Fibroblast of lung (primary cell): ENCODE measurements around the gene TCERG1. TPM values are rescaled to one million over a fixed set of nuclear protein-coding genes. Genes with fewer than 3 reads are reported as not detected.

Source experiments
- DNase-seq, 2 donors: peaks; one replicate each; pipeline versions ENCODE4 v3.0.0 to v3.0.0-alpha.2; 2010; ENCODE audit warnings: low read depth in 2 of 2
- H2AFZ ChIP-seq: 2 replicates; pipeline ENCODE4 v1.5.1; 2012; ENCODE audit warnings: low read length, control low read depth, inconsistent platforms
- H3K27ac ChIP-seq: 2 replicates; pipeline ENCODE4 v1.5.1; 2011; ENCODE audit warnings: low read length, control low read depth; ENCODE audit not compliant: insufficient read depth
- H3K27me3 ChIP-seq: 2 replicates; pipeline ENCODE4 v1.5.1; 2011; ENCODE audit warnings: mild to moderate bottlenecking, low read length; ENCODE audit not compliant: control insufficient read depth, insufficient read depth
- H3K36me3 ChIP-seq: 2 replicates; pipeline ENCODE4 v1.5.1; 2011; ENCODE audit warnings: low read length; ENCODE audit not compliant: control insufficient read depth, insufficient read depth
- H3K4me1 ChIP-seq: 2 replicates; pipeline ENCODE4 v1.5.1; 2011; ENCODE audit warnings: low read length; ENCODE audit not compliant: control insufficient read depth, insufficient read depth; ENCODE audit errors: extremely low read depth
- H3K4me2 ChIP-seq: 2 replicates; pipeline ENCODE4 v1.5.1; 2011; ENCODE audit warnings: low read length, control low read depth; ENCODE audit not compliant: insufficient read depth; ENCODE audit errors: extremely low read depth
- H3K4me3 ChIP-seq, 4 experiments: fragments of 200-600 bp in 1 of 4; sonication (generic) in 1 of 4; replicated peaks in 1 of 4; 2 replicates each; pipeline ENCODE4 v1.5.1; 2011 to 2016; ENCODE audit warnings: low read length in 4 of 4, low read depth in 3 of 4, mild to moderate bottlenecking in 3 of 4, control low read depth in 2 of 4, inconsistent platforms in 1 of 4, mixed read lengths in 1 of 4; ENCODE audit not compliant: insufficient read depth in 1 of 4; ENCODE audit errors: control extremely low read depth in 1 of 4
- H3K79me2 ChIP-seq: 2 replicates; pipeline ENCODE4 v1.5.1; 2012; ENCODE audit warnings: mild to moderate bottlenecking, low read length, inconsistent platforms; ENCODE audit not compliant: control insufficient read depth, insufficient read depth
- H3K9ac ChIP-seq: 2 replicates; pipeline ENCODE4 v1.5.1; 2011; ENCODE audit warnings: mild to moderate bottlenecking, low read length, control low read depth; ENCODE audit not compliant: insufficient read depth
- H3K9me3 ChIP-seq: 2 replicates; pipeline ENCODE4 v1.5.1; 2012; ENCODE audit warnings: low read depth, low read length; ENCODE audit not compliant: control insufficient read depth, insufficient read depth
- H4K20me1 ChIP-seq: 2 replicates; pipeline ENCODE4 v1.5.1; 2011; ENCODE audit warnings: low read length; ENCODE audit not compliant: control insufficient read depth, insufficient read depth; ENCODE audit errors: extremely low read depth
- EZH2 ChIP-seq: IDR thresholded peaks from 2 replicates; pipeline ENCODE4 v1.5.1; 2012; ENCODE audit warnings: low read length, control low read depth, mild to moderate bottlenecking; ENCODE audit errors: missing control alignments
- polyA plus RNA-seq, 2 donors: library from polyadenylated mRNA; depleted of rRNA in 1 of 2; stranded (reverse) in 1 of 2; unstranded in 1 of 2; fragments of >200 nt; gene quantifications; 2 replicates each; pipeline ENCODE4 v1.2.1, GENCODE V29; 2011 to 2012; ENCODE audit warnings: missing spikeins in 1 of 2
- total RNA-seq: library from RNA; depleted of rRNA; stranded (reverse); fragments of >200 nt; gene quantifications from 2 replicates; pipeline ENCODE4 v1.2.1, GENCODE V29; 2014
- TF ChIP-seq, protein P1 (sequence below), 2 donors: IDR thresholded peaks in 1 of 2; conservative IDR thresholded peaks in 1 of 2; 1 replicate in 1 of 2; 2 replicates in 1 of 2; pipeline ENCODE4 v1.5.1; 2011 to 2012; ENCODE audit warnings: low read length in 2 of 2, control low read depth in 1 of 2, inconsistent platforms in 1 of 2, low read depth in 1 of 2, mild to moderate bottlenecking in 1 of 2

The TCERG1 gene
- total and polyA plus RNA-seq, 2 donors (not counting 1 experiment from before 2014, with no cell fraction given) = 27.2 to 32.3 TPM

DNA sequence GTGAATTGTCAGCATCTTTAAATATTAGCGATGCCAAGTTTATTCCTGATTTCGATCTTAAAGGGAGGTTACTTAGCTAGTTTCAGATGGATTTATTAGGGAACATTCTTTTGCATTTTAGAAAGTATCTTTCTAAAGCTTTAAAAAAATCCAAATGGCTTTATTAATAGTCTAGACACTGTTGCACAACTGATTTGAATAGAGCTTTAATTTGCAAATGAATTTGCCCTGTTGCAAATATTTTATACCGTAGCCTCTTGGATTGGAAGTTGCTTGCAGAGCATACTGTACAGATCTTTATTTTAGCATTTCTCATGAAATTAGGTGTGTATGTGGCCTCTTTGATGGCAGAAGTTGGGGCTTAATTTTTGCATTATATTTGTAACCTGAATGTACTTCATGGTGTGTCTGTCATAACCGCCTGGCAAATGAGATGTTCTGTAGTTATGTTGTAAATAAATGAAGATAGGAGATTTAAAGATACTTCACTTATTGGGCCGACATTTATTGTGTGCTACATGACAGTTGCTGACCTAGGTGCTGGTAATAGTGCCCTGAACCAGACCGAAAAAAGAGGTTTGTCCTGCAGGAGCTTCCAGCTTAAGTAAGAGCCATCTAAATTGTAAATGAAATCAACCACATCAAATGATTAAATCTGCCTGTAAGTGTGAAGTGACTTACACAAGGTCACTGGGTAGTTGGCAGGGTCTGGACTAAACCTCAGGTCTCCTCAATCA is 1.8 kb downstream of the TCERG1 start:
- no peaks in the 10 kb centered on the region for H3K9me3 ChIP-seq
- TF ChIP-seq, protein P1, sequence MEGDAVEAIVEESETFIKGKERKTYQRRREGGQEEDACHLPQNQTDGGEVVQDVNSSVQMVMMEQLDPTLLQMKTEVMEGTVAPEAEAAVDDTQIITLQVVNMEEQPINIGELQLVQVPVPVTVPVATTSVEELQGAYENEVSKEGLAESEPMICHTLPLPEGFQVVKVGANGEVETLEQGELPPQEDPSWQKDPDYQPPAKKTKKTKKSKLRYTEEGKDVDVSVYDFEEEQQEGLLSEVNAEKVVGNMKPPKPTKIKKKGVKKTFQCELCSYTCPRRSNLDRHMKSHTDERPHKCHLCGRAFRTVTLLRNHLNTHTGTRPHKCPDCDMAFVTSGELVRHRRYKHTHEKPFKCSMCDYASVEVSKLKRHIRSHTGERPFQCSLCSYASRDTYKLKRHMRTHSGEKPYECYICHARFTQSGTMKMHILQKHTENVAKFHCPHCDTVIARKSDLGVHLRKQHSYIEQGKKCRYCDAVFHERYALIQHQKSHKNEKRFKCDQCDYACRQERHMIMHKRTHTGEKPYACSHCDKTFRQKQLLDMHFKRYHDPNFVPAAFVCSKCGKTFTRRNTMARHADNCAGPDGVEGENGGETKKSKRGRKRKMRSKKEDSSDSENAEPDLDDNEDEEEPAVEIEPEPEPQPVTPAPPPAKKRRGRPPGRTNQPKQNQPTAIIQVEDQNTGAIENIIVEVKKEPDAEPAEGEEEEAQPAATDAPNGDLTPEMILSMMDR (conservative IDR thresholded peaks at IDR 0.05 in 1 of 2, IDR thresholded peaks at IDR 0.05 in 1 of 2; ENCODE audit: low read depth in 1 of 2, low read length in 2 of 2) = no peak
- no peak for TF ChIP-seq EZH2
- peak overlapping the region; percentile 85 to 97 (median 96) for H3K4me3 ChIP-seq
- H2AFZ ChIP-seq = no peak overlapping the region
- H3K36me3 ChIP-seq = no peaks in the 10 kb centered on the region
- DNase-seq = no peak
- peaks cover 1% of the 10 kb centered on the region for H4K20me1 ChIP-seq
- H3K4me1 ChIP-seq = peaks cover 3% of the 10 kb centered on the region
- no peaks in the 10 kb centered on the region for H3K27me3 ChIP-seq
- H3K9ac ChIP-seq = no peak overlapping the region
- H3K27ac ChIP-seq = peak overlapping the region; percentile 4
- peaks cover 68% of the 10 kb centered on the region for H3K79me2 ChIP-seq
- H3K4me2 ChIP-seq = peak overlapping the region; percentile 91

DNA sequence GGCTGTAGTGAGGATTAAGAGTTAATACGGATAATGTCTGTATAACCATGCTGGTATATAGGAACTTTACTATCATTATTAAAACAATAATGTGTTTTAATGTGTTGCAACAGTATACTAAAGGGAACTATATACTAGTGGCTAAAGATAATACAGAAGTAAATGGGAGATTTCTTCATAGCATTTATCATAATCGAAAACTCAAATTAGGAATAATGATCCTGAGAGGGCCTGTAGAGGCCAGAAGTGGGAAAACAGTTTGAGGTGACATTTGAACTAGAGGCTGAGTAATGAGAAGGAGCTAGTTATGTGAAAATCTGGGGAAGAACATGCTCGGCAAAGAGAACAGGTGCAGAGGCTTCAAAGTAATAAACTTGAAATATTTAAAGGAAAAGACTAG is 2.9 kb downstream of the TCERG1 start:
- Histone ChIP-seq H3K79me2 (peaks cover 78% of the 10 kb centered on the region), H3K9me3 (no peaks in the 10 kb centered on the region), H3K9ac (no peak overlapping the region), H3K36me3 (no peaks in the 10 kb centered on the region), H3K27ac (no peak overlapping the region), H3K4me3 (no peak overlapping the region), H2AFZ (no peak overlapping the region), H3K4me1 (peaks cover 3% of the 10 kb centered on the region), H4K20me1 (peaks cover 1% of the 10 kb centered on the region), H3K27me3 (no peaks in the 10 kb centered on the region), H3K4me2 (no peak overlapping the region)
- TF ChIP-seq, protein P1 (conservative IDR thresholded peaks at IDR 0.05 in 1 of 2, IDR thresholded peaks at IDR 0.05 in 1 of 2; ENCODE audit: low read depth in 1 of 2, low read length in 2 of 2) = no peak
- no peak for TF ChIP-seq EZH2
- no peak for DNase-seq

DNA sequence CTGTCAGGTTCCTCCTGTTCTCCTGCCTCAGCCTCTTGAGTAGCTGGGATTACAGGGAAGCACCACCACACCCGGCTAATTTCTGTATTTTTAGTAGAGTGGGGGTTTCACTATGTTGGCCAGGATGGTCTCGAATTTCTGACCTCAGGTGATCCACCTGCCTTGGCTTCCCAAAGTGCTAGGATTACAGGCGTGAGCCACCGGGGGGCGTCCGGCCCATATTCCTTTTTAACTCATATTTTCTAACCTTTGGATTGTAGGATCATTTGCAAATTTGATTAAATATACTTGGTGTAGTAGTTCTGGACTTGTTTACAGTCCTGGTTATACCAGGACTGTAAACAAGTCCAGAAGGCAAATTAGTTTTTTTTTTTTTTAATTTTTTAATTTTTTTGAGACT is 4.3 kb downstream of the TCERG1 start:
- no peak overlapping the region for H3K4me3 ChIP-seq
- H3K36me3 ChIP-seq = no peaks in the 10 kb centered on the region
- peaks cover 3% of the 10 kb centered on the region for H3K4me1 ChIP-seq
- H2AFZ ChIP-seq = no peak overlapping the region
- no peak overlapping the region for H3K4me2 ChIP-seq
- no peaks in the 10 kb centered on the region for H3K9me3 ChIP-seq
- TF ChIP-seq, protein P1 (conservative IDR thresholded peaks at IDR 0.05 in 1 of 2, IDR thresholded peaks at IDR 0.05 in 1 of 2; ENCODE audit: low read depth in 1 of 2, low read length in 2 of 2) = no peak
- TF ChIP-seq EZH2 = no peak
- H3K27ac ChIP-seq = no peak overlapping the region
- peaks cover 1% of the 10 kb centered on the region for H4K20me1 ChIP-seq
- H3K27me3 ChIP-seq = no peaks in the 10 kb centered on the region
- no peak overlapping the region for H3K9ac ChIP-seq
- no peak for DNase-seq
- H3K79me2 ChIP-seq = peaks cover 90% of the 10 kb centered on the region
